ENCODE data around the gene C9orf40.

C9orf40 gene

DNA sequence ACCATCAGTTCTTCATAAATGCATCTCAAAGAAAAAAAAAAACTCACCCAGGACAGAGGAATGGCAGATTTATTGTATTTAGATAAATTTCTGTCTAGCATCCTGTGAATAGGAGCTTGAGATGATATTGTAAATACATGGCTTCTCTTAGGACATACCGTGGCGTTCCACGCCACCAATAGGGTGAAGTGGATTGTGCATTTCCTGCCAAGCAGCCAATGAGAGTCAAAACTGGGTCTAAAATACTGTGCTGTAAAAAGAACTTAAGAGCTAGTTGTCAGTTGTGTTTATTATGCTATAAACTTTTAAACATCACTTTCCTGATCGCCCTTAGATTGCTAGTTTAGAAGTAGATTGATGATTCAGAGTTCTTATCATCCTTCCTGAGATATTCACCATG, 44.0 kb downstream of the C9orf40 start:
- Histone ChIP-seq H3K36me3 (ENCODE audit: control insufficient read depth in 4 of 4, insufficient read depth in 4 of 4, low read length in 3 of 4) (no peaks in the 10 kb centered on the region), H3K27ac (ENCODE audit: insufficient read depth in 1 of 2, low read depth in 1 of 2, low read length in 2 of 2, poor library complexity in 1 of 2, severe bottlenecking in 2 of 2) (no peak overlapping the region), H3K4me3 (ENCODE audit: control insufficient read depth in 1 of 7, extremely low read depth in 1 of 7, insufficient read depth in 4 of 7, low read depth in 2 of 7, low read length in 6 of 7) (no peak overlapping the region), H3K9me3 (ENCODE audit: control extremely low read depth in 1 of 5, control insufficient read depth in 4 of 5, insufficient read depth in 2 of 5, low read depth in 1 of 5, low read length in 4 of 5) (peaks cover 0 to 3% (median 0%) of the 10 kb centered on the region in 5 experiments), H3K4me1 (ENCODE audit: control extremely low read depth in 1 of 4, control insufficient read depth in 4 of 4, insufficient read depth in 4 of 4, low read length in 3 of 4) (no peaks in the 10 kb centered on the region), H3K27me3 (replicated peaks in 2 of 5; ENCODE audit: control insufficient read depth in 4 of 5, insufficient read depth in 5 of 5, low read length in 4 of 5) (no peaks in the 10 kb centered on the region)
- WGBS (ENCODE audit: insufficient coverage): 100% methylated on average over 3 of the region's 4 CpGs
- ChIA-PET POLR2A (no interaction called here), CTCF (no interaction called here)
- DNase-seq: no peak

- ChIA-PET POLR2A (no interaction called here), CTCF (no interaction called here)
- DNase-seq: no peak
- 94% methylated on average over 3 of the region's 3 CpGs for WGBS (ENCODE audit: insufficient coverage)
- Histone ChIP-seq H3K4me1 (ENCODE audit: control extremely low read depth in 1 of 4, control insufficient read depth in 4 of 4, insufficient read depth in 4 of 4, low read length in 3 of 4) (no peaks in the 10 kb centered on the region), H3K36me3 (ENCODE audit: control insufficient read depth in 4 of 4, insufficient read depth in 4 of 4, low read length in 3 of 4) (no peaks in the 10 kb centered on the region), H3K27ac (ENCODE audit: insufficient read depth in 1 of 2, low read depth in 1 of 2, low read length in 2 of 2, poor library complexity in 1 of 2, severe bottlenecking in 2 of 2) (no peak overlapping the region), H3K9me3 (ENCODE audit: control extremely low read depth in 1 of 5, control insufficient read depth in 4 of 5, insufficient read depth in 2 of 5, low read depth in 1 of 5, low read length in 4 of 5) (peaks cover 0 to 3% (median 0%) of the 10 kb centered on the region in 5 experiments), H3K4me3 (ENCODE audit: control insufficient read depth in 1 of 7, extremely low read depth in 1 of 7, insufficient read depth in 4 of 7, low read depth in 2 of 7, low read length in 6 of 7) (no peak overlapping the region), H3K27me3 (replicated peaks in 2 of 5; ENCODE audit: control insufficient read depth in 4 of 5, insufficient read depth in 5 of 5, low read length in 4 of 5) (no peaks in the 10 kb centered on the region)
These were observed 45.6 kb downstream of the C9orf40 start for GRCh38 chr9:74907085-74907484.

GRCh38 chr9:74901001-74901400, 51.7 kb downstream of the C9orf40 start:
- Histone ChIP-seq H3K27me3 (replicated peaks in 2 of 5; ENCODE audit: control insufficient read depth in 4 of 5, insufficient read depth in 5 of 5, low read length in 4 of 5) (no peaks in the 10 kb centered on the region), H3K27ac (ENCODE audit: insufficient read depth in 1 of 2, low read depth in 1 of 2, low read length in 2 of 2, poor library complexity in 1 of 2, severe bottlenecking in 2 of 2) (no peak overlapping the region), H3K4me3 (ENCODE audit: control insufficient read depth in 1 of 7, extremely low read depth in 1 of 7, insufficient read depth in 4 of 7, low read depth in 2 of 7, low read length in 6 of 7) (no peak overlapping the region), H3K36me3 (ENCODE audit: control insufficient read depth in 4 of 4, insufficient read depth in 4 of 4, low read length in 3 of 4) (no peaks in the 10 kb centered on the region), H3K4me1 (ENCODE audit: control extremely low read depth in 1 of 4, control insufficient read depth in 4 of 4, insufficient read depth in 4 of 4, low read length in 3 of 4) (no peaks in the 10 kb centered on the region), H3K9me3 (ENCODE audit: control extremely low read depth in 1 of 5, control insufficient read depth in 4 of 5, insufficient read depth in 2 of 5, low read depth in 1 of 5, low read length in 4 of 5) (peaks cover 0 to 3% (median 0%) of the 10 kb centered on the region in 5 experiments)
- DNase-seq: no peak
- POLR2A ChIA-PET: no interaction called here
- CTCF ChIA-PET: no interaction called here
